GM18519 (cell line): ENCODE measurements around the gene GNG2.

Experiments used
- ATAC-seq: cut with Tn5 transposase; IDR thresholded peaks from one replicate; pipeline ENCODE4 v1.9.1; 2021; ENCODE audit warnings: mild to moderate bottlenecking, moderate library complexity; ENCODE audit not compliant: unreplicated experiment, low FRiP score

Gene GNG2

DNA sequence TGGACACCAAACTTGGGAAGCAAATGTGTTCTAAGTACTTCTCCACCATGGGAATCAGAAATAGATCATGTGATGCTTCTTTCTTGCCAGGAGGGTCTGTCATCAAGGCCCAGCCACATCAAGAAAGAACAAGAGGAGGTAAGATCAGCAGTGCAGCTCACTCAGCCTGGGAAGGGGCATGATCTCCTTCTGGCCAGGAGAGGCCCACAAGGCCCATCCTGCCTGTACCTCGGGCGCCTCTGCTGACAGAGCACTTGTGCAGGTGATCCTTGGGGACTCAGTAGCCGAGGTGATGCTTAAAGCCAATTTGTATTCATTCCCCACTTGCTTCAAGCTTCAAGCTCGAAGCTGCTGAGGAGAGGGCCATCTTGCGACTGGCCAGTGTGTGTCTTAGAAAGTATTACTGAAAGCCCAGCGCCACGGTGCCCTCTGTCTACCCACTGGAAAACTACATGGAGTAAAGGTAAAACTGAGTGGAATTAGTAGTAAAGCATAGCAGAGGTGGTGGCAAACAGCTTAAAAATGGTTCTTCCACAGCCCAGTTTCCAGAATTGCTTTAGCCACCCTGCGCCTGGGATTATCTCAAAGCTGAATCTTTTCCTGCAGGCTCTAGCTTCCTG, 155.1 kb downstream of the GNG2 start:
- ATAC-seq, result no peak

DNA sequence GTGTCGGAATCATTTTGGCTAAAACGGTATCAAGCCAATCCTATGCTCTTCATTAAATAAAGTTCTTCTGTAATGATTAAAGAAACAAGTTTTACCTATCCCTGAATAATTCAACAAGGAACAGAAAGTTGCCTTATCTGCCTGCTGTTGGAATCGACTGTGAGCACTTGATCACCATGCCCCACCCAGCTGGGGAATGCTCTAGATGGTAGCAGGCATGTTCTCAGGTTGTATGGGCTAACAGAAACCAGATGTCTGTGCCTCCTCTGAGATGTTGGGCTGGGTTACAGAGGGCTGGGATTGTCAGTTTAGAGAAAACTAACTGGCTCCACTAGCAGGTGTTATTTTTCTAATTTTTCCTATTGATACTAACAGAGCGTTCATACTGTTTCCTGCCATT, 157.8 kb downstream of the GNG2 start:
- no peak for ATAC-seq

DNA sequence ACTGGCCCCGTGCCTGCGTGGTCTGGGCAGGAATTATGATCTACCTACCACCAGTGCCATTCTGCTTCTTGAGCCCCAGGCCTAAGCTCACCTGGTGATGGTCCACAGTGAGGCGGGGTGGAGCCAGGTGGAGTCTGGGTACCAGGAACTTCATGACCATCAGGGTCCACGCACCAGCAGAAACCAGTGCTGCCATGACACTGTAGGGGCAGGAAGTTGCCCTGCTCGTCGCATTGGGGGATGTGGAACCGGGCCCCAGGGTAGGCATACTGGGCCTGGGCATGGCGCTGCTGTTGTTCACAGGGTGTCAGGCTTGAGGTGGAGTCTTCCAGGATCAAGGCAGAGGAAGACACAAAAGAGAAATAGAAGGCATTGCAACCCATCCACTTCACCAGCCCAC, 158.6 kb downstream of the GNG2 start:
- no peak for ATAC-seq
